ENCODE results near the gene DNAH9. TPM values are rescaled to one million over a fixed set of nuclear protein-coding genes. Genes with fewer than 3 reads are reported as not detected.

The DNAH9 gene
- total and polyA plus RNA-seq, 12 donors = 0.06 to 0.10 TPM; not detected in 10

GRCh38 chr17:11645426-11645825 lies 47.2 kb downstream of the DNAH9 start:
- DNase-seq (no peak), ATAC-seq (no peak)
- Histone ChIP-seq H3K36me3 (no peaks in the 10 kb centered on the region), H3K27me3 (peaks cover 0 to 10% (median 0%) of the 10 kb centered on the region in 7 donors), H3K4me1 (peaks cover 0 to 7% (median 0%) of the 10 kb centered on the region in 9 donors), H3K27ac (no peak overlapping the region), H3K9me3 (no peaks in the 10 kb centered on the region), H3K4me3 (no peak overlapping the region)
- WGBS, 2 donors = 93 to 94% methylated on average over 2 of the region's 2 CpGs
- intact Hi-C loops (cut with DNase I) = loop anchor here in 4 of 10 donors (5.0 to 10.0 kb wide), 2 partner anchors 768 to 771 kb away; no protein-coding TSS in a partner anchor
- TF ChIP-seq, protein P1, sequence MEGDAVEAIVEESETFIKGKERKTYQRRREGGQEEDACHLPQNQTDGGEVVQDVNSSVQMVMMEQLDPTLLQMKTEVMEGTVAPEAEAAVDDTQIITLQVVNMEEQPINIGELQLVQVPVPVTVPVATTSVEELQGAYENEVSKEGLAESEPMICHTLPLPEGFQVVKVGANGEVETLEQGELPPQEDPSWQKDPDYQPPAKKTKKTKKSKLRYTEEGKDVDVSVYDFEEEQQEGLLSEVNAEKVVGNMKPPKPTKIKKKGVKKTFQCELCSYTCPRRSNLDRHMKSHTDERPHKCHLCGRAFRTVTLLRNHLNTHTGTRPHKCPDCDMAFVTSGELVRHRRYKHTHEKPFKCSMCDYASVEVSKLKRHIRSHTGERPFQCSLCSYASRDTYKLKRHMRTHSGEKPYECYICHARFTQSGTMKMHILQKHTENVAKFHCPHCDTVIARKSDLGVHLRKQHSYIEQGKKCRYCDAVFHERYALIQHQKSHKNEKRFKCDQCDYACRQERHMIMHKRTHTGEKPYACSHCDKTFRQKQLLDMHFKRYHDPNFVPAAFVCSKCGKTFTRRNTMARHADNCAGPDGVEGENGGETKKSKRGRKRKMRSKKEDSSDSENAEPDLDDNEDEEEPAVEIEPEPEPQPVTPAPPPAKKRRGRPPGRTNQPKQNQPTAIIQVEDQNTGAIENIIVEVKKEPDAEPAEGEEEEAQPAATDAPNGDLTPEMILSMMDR (IDR thresholded peaks at IDR 0.05) = no peak

DNA sequence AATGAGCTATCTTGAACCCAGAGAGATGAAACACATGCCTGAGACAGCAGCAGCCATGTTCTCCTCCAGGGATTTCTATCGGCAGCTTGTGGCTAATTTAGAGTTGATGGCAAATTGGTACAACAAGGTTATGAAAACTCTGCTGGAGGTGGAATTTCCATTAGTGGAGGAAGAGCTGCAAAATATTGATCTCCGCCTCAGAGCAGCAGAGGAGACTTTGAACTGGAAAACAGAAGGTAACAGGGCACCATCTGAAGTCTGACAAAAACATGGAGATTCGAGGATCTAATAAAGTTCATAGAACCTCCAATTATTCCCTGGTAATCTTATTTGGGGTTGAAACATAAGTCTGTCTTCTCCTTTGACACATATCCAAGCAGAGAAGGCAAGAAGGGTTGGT lies 52.8 kb downstream of the DNAH9 start:
- Histone ChIP-seq H3K36me3 (no peaks in the 10 kb centered on the region), H3K27me3 (no peaks in the 10 kb centered on the region), H3K9me3 (no peaks in the 10 kb centered on the region), H3K4me1 (no peaks in the 10 kb centered on the region), H3K27ac (no peak overlapping the region), H3K4me3 (no peak overlapping the region)
- intact Hi-C loops (cut with DNase I) = no loop called here
- DNase-seq (no peak), ATAC-seq (no peak)
- 77 to 81% methylated on average over 3 of the region's 3 CpGs for WGBS, 2 donors
- TF ChIP-seq, protein P1 (IDR thresholded peaks at IDR 0.05) = no peak

DNA sequence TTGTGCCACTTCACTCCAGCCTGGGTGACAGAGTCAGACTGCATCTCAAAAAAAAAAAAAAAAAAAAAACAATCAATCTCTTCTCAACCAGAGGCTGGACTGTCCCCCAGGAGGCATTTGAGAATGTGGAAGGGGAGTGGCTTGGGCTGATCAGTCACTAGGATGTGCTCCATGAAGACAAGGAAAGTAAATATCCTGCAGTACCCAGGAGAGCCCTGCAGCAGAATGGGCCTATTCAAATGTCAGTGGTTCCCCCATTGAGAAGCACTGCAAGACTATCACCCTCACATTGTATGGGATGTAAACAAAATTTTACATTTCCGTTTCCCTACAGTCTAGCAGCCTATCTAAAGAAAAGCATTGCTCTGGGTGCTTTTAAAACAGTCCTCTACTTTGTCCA lies 70.3 kb downstream of the DNAH9 start:
- Histone ChIP-seq H3K4me3 (no peak overlapping the region), H3K36me3 (no peaks in the 10 kb centered on the region), H3K27ac (no peak overlapping the region), H3K27me3 (no peaks in the 10 kb centered on the region), H3K4me1 (no peaks in the 10 kb centered on the region), H3K9me3 (peaks cover 0 to 4% (median 0%) of the 10 kb centered on the region in 11 donors)
- intact Hi-C loops (cut with DNase I) = no loop called here
- ATAC-seq (no peak), DNase-seq (no peak)
- TF ChIP-seq, protein P1 (IDR thresholded peaks at IDR 0.05) = no peak
- WGBS, 2 donors = 41 to 65% methylated on average over 1 of the region's 1 CpG

GRCh38 chr17:11671126-11671525 lies 72.9 kb downstream of the DNAH9 start:
- ATAC-seq (no peak), DNase-seq (no peak)
- no peak overlapping the region for H3K27ac ChIP-seq
- no peaks in the 10 kb centered on the region for H3K36me3 ChIP-seq
- no peaks in the 10 kb centered on the region for H3K27me3 ChIP-seq
- 50% methylated on average over 4 of the region's 4 CpGs for WGBS, 2 donors
- TF ChIP-seq, protein P1 (IDR thresholded peaks at IDR 0.05) = no peak
- intact Hi-C loops (cut with DNase I) = no loop called here
- H3K4me3 ChIP-seq = no peak overlapping the region
- no peaks in the 10 kb centered on the region for H3K4me1 ChIP-seq
- peaks cover 0 to 4% (median 0%) of the 10 kb centered on the region in 11 donors for H3K9me3 ChIP-seq
